HG03095 (cell line): ENCODE measurements around the gene VPS37C.

Experiments
- ATAC-seq: cut with Tn5 transposase; IDR thresholded peaks from one replicate; pipeline ENCODE4 v1.9.1; 2021; ENCODE audit warnings: moderate library complexity; ENCODE audit not compliant: unreplicated experiment

Gene VPS37C

DNA sequence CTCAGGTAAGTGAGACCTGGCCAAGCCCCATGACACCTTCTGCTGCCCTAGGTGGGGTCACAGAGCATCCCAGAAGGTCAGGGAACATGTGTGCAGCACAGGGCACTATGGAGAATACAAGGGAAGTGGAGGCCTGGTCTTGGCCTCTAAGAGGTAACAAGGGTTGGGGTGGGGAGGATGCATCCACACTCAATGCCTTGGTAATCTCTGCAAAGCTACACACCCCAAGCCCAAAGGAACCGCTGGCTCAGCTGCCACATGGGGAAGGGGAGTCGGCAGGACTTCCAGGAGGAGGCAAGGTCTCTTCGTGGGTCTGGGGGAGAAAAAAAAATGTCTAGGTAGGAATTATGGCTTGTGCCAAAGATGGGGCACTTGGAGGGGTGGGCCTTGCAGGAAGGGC is 41.7 kb downstream of the VPS37C start:
- ATAC-seq, result no peak

DNA sequence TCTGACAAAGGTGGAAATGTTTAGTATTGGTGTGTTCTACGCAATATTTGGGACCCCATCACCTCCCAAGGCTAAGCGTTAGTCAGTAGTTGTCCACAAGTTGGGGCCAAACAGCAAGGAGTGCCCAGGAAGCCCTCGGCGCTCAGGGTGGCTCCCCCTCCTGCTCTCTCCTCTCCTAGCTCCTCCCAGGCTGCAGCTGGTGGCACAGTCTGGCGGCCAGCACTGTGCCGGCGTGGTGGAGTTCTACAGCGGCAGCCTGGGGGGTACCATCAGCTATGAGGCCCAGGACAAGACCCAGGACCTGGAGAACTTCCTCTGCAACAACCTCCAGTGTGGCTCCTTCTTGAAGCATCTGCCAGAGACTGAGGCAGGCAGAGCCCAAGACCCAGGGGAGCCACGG is 42.2 kb downstream of the VPS37C start:
- no peak for ATAC-seq

GRCh38 chr11:61118406-61118805 is 42.8 kb downstream of the VPS37C start:
- ATAC-seq, result no peak

DNA sequence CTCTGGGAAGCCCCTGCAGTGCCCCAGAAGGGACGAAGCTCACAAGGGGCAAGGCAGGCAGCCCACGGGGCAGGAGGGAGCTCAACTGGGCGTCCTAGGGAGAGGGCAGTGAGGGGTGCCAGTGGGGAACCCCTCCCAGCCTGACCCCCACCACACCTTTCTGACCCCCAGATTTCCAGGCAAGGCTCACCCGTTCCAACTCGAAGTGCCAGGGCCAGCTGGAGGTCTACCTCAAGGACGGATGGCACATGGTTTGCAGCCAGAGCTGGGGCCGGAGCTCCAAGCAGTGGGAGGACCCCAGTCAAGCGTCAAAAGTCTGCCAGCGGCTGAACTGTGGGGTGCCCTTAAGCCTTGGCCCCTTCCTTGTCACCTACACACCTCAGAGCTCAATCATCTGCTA is 43.2 kb downstream of the VPS37C start:
- ATAC-seq, result no peak

DNA sequence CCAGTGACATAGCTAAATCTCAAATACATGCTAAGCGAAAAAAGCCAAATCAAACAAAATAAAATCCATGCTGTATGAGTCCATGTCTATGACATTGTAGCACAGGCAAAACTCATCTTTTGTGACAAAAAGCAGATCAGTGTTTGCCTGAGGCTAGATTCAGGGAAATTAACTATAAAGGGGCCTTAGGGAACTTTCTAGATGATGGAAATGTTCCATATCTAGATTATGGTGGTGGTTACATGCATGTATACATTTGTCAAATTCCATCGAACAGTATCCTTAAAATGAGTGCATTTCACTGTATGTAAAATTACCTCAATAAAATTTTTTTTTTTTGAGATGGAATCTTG is 44.1 kb downstream of the VPS37C start:
- ATAC-seq, result no peak

GRCh38 chr11:61116426-61117167 is 44.6 kb downstream of the VPS37C start:
- ATAC-seq, result no peak

DNA sequence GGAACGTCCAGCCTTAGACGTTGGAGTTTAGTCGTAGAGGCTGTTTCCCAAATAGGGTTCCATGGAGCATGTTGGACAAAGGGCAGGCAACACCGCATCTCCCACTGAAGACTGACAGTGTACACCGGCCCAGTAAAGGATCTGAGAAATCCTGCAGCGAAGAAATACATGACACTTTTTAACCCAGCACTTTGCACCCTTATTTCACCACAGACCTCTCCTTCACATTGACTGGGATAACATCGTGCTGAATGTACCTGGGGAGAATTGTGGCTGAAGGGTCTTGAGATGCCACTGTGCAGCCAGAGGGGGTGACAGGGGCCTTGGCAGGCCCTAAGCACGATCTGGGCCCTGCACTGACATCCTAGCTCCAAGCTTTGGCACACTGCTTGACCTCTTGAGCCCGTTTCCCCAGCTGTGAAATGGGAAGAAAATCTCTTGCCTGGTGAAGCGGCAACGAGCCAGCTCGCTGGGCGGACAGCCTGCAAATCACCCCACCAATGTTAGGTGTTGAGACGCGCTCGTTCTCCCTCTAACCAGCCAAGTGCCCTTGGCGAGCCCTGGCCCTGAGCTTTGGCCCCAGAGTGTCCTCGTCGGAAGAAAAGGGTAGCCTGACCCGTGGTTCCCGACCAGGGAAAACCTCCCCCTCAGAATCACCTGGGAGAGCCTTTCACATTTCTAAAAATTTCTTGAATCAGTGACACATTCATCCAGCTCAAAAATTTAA is 45.6 kb downstream of the VPS37C start:
- no peak for ATAC-seq

DNA sequence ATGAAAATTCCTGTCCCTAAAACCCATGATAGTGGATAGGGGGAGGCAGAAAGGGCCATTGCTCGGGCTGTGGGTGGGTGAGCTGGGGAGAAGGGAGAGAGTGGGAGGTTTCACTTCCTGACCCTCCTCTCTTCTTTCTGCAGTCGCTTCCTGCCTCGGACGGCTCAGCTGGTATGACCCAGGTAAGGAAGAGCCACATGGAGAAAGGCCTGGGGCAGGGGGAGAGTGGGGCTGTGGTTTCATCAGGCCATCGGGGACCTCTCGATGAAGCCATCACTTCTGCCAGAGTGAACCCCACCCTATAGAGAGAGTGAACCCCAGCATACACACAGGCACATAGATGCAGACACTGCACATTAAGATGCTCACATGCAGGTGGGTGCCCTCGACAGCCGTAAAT is 46.3 kb downstream of the VPS37C start:
- no peak for ATAC-seq

DNA sequence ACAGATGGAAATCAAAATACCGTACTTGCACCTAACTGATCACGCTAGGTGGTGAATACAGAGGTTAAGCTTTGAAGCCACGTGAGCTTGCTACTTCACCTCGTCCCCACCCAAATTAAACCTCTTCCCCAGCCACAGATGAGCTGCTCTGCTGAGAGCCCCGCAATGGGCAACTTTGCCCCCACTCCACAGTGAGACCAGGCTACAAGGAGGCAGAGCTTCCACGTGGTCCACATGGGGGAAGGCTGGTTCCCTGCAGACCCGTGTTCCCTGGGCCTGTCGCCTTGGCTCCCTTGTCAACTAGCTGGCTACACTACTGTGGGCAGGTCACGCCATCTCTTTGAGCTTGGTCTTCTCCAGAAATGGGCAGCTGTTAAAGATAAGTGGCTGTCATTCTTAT is 48.0 kb downstream of the VPS37C start:
- ATAC-seq, result no peak

DNA sequence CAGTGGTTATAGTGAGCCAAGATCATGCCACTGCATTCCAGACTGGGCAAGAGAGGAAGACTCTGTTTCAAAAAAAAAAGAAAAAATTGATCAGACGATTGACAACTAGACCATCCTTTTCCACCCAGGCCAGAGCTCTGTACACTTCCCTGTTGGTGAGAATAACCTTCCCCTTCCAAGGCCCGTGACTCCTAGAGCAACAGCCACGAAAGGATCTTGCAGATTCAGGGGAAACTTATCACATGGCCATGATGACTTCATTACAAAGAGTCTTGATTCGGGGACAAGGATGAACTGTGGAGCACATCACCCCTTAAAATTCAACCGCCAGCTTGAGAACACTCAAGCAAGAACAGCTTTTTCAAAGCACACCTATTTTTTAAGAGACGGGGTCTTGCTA is 48.7 kb downstream of the VPS37C start:
- no peak for ATAC-seq

DNA sequence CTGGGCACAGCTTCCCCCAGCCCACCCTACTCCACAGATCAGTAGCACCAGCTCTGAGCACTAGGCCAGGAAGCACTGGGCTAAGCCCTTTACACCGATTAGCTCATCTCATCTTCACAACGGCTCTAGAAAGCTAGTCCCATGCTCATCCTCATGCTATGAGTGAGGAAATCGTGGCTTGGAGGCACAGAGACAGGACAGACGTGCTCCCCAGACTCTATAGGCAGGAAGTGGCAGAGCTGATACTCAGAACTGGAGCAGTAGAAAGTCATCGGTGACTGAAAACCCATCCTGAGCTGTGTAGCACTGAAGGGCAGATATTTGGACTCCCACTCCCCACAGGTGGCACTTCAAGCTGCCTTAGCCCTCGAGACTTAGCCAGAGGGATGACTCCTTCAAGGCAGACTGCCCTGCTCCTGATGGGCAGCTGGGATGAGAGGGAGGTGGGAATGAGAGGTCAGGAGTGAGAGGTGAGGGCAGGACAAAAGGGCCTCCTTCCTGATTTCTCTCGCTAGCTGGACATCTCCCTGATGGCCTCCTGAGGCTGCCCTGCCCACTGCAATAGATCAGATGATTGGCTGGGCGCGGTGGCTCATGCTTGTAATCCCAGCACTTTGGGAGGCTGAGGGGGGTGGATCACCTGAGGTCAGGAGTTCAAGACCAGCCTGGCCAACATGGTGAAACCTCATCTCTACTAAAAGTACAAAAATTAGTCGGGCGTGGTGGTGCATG is 49.3 kb downstream of the VPS37C start:
- ATAC-seq, result no peak

GRCh38 chr11:61111050-61111435 is 50.2 kb downstream of the VPS37C start:
- ATAC-seq, result no peak

DNA sequence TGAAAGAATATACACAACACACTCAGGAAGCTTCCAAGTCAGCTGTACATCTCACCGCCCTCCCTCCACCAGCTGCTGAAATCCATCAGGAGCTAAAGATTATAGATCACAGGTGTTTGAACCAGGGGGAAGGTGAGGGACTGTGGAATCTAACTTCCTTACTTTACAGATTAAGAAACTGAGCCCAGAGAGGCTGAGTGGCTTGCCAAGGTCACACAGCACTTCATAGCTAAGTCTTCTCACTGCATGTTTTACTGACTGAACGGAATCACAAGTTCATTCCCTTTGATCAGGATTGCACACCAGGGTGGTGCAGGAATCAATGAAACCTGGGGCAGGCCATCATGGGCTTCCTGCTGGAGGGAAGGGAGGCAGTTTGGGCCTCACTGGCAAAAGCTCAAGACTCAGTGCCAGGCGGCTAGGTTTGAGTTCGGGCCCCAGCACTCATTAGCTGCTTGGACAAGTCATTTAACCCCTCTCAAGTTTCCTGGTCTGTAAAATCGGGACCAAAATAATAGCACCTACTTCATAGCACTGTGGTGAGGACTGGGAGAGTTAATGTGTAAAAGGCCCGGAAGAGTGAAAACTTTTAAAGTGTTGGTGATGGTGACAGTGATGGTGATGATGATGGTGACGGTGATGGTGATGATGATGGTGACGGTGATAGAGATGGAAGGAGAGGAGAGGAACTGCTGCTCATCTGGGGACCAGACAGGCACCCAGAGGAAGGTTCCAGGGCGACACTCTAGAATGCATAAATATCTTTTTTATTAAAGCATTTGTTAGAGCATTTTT is 50.8 kb downstream of the VPS37C start:
- no peak for ATAC-seq

GRCh38 chr11:61109671-61110070 is 51.6 kb downstream of the VPS37C start:
- ATAC-seq, result no peak

GRCh38 chr11:61108847-61109585 is 52.2 kb downstream of the VPS37C start:
- no peak for ATAC-seq

- no peak for ATAC-seq
Observed at GRCh38 chr11:61107888-61108287, 53.3 kb downstream of the VPS37C start.

- no peak for ATAC-seq
Observed at GRCh38 chr11:61106894-61107470, 54.2 kb downstream of the VPS37C start.

- ATAC-seq, result no peak
Observed at GRCh38 chr11:61106296-61106695, 54.9 kb downstream of the VPS37C start.

DNA sequence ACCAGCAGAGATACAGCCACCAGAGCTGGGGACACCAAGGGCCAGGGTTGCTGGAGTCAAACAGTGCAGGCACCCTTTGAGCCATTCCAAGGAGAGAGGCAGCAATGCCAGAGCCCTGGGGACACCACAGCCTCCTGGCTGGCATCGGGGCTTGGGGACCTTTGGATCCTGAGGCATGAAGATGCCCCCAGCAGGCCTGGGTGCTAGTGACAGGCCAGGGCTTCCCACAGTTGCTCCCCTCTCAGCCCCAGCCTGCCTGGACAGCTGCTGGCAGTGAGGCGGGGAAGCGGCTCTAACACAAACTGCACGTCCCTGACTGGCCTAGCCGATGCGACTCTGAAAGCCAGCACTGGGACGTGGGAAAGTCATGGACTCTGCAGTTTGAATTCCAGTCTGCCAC is 56.3 kb downstream of the VPS37C start:
- ATAC-seq, result no peak

DNA sequence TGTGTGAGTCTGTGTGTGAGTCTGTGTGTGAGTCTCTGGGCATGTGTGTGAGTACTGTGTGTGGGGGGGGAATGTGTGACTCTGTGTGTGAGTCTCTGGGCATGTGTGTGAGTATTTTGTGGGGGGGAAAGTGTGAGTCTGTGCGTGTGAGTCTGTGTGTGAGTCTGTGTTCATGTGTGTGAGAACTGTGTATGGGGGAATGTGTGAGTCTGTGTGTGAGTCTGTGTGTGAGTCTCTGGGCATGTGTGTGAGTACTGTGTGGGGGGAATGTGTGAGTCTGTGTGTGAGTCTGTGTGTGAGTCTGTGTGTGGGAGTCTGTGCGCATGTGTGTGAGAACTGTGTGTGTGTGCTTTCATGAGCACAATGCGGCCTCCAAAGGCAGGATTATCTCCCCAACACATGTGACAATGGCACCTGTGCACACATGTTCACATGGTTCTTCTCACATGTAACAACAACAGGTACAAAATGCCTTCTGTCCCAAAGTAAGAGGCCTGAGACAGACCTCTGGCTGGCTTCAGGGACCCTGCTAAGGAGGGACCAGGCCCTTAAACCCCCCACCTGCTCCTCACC is 57.3 kb downstream of the VPS37C start:
- no peak for ATAC-seq
